Duodenal mucosa (tissue), 2 donors: Measurements from ENCODE around the gene ADAM29.

Experiments used
- H3K27ac ChIP-seq: one replicate; pipeline ENCODE4 v1.7.0; 2013; ENCODE audit warnings: low read depth, low read length
- H3K27me3 ChIP-seq, 2 donors: one replicate each; pipeline ENCODE4 v1.7.0; 2013; ENCODE audit warnings: low read length in 2 of 2, control low read depth in 1 of 2; ENCODE audit not compliant: insufficient read depth in 2 of 2, control insufficient read depth in 1 of 2
- H3K36me3 ChIP-seq, 2 donors: one replicate each; pipeline ENCODE4 v1.7.0; 2013; ENCODE audit warnings: low read length in 2 of 2, control low read depth in 1 of 2; ENCODE audit not compliant: insufficient read depth in 2 of 2, control insufficient read depth in 1 of 2
- H3K4me1 ChIP-seq, 2 donors: one replicate each; pipeline ENCODE4 v1.7.0; 2013; ENCODE audit warnings: low read length in 2 of 2, control low read depth in 1 of 2; ENCODE audit not compliant: insufficient read depth in 2 of 2, control insufficient read depth in 1 of 2
- H3K4me3 ChIP-seq, 2 donors: one replicate each; pipeline ENCODE4 v1.7.0; 2013; ENCODE audit warnings: low read length in 2 of 2, low read depth in 1 of 2
- H3K9ac ChIP-seq, 2 donors: one replicate each; pipeline ENCODE4 v1.7.0; 2013; ENCODE audit warnings: low read length in 2 of 2, low read depth in 1 of 2
- H3K9me3 ChIP-seq, 2 donors: one replicate each; pipeline ENCODE4 v1.7.0; 2013; ENCODE audit warnings: low read length in 2 of 2, control low read depth in 1 of 2; ENCODE audit not compliant: control insufficient read depth in 1 of 2

Gene ADAM29

DNA sequence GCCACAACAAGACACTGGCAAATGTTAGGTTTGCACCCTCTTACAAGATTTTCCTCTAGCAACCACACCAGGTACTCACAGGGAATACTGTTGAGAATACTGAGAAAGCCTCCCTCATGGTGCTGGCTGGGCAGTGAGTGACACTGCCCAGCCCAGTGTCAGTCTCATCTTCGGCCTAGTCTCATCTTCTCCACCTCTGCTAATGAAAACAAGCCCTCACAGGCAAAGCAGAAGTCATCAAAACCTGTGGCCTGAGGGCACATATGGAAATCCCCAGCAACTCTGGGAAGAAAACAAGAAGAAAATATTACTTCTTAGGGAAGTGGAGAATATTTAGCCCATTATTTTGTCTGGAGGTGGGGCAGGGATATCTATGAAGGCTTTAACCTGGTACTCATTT, 7.9 kb upstream of the ADAM29 start:
- Histone ChIP-seq H3K36me3 (no peaks in the 10 kb centered on the region), H3K4me3 (no peak overlapping the region), H3K4me1 (no peaks in the 10 kb centered on the region), H3K9ac (no peak overlapping the region), H3K27ac (no peak overlapping the region), H3K9me3 (peaks cover 8 to 9% of the 10 kb centered on the region in 2 donors), H3K27me3 (no peaks in the 10 kb centered on the region)

DNA sequence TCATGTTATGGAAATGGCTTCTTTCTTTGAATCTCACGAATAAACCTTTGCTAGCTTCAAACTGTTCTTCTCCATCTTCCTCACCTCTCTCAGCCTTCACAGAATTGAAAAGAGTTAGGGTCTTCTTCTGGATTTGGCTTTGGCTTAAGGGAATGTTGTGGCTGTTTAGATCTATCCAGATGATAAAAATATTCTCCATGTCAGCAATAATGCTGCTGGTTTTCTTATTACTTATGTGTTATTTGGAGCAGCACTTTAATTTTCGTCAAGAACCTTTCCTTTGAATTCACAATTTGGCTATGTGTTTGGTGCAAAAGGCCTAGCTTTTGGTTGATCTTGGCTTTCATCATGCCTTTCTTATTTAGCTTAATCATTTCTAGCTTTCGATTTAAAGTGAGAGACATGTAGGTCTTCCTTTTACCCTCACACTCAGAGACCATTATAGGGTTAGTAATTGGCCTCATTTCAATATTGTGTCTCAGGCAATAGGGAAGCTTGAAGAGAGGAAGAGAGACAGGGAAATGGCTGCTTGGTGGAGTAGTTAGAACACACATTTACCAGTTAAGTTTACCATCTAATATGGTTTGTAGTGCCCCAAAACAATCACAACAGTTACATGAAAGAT, 5.1 kb upstream of the ADAM29 start:
- Histone ChIP-seq H3K9me3 (peaks cover 5 to 8% of the 10 kb centered on the region in 2 donors), H3K36me3 (no peaks in the 10 kb centered on the region), H3K27ac (no peak overlapping the region), H3K4me1 (no peaks in the 10 kb centered on the region), H3K9ac (no peak overlapping the region), H3K4me3 (no peak overlapping the region), H3K27me3 (no peaks in the 10 kb centered on the region)

GRCh38 chr4:174919886-174920423, 1.8 kb downstream of the ADAM29 start:
- H3K9ac ChIP-seq, result no peak overlapping the region
- H3K9me3 ChIP-seq, result no peaks in the 10 kb centered on the region
- no peaks in the 10 kb centered on the region for H3K4me1 ChIP-seq
- no peaks in the 10 kb centered on the region for H3K36me3 ChIP-seq
- H3K27me3 ChIP-seq, result no peaks in the 10 kb centered on the region
- no peak overlapping the region for H3K27ac ChIP-seq
- H3K4me3 ChIP-seq, result no peak overlapping the region

DNA sequence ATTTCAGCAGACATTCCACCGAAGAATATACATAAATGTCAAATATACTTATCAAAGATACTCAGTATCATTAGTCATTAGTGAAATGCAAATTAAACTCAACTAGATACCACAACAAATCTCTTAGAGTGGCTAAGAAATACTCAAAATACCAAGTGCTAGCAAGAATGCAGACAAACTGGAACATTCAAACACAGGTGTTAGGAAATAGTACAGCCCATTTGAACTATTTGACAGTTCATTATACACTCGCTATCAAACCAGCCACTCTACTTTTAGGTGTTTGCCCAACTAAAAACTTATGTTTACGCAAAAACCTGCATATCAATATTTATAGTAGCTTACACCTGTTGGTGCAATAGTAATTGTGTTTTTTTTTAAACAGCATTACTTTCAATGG, 8.8 kb downstream of the ADAM29 start:
- no peaks in the 10 kb centered on the region for H3K9me3 ChIP-seq
- H3K36me3 ChIP-seq, result no peaks in the 10 kb centered on the region
- no peak overlapping the region for H3K9ac ChIP-seq
- H3K4me3 ChIP-seq, result no peak overlapping the region
- no peaks in the 10 kb centered on the region for H3K4me1 ChIP-seq
- H3K27me3 ChIP-seq, result no peaks in the 10 kb centered on the region
- H3K27ac ChIP-seq, result no peak overlapping the region

- Histone ChIP-seq H3K4me3 (no peak overlapping the region), H3K9me3 (no peaks in the 10 kb centered on the region), H3K4me1 (no peaks in the 10 kb centered on the region), H3K9ac (no peak overlapping the region), H3K36me3 (no peaks in the 10 kb centered on the region), H3K27ac (no peak overlapping the region), H3K27me3 (no peaks in the 10 kb centered on the region)
Measured at GRCh38 chr4:174928174-174928573, 10.0 kb downstream of the ADAM29 start.

DNA sequence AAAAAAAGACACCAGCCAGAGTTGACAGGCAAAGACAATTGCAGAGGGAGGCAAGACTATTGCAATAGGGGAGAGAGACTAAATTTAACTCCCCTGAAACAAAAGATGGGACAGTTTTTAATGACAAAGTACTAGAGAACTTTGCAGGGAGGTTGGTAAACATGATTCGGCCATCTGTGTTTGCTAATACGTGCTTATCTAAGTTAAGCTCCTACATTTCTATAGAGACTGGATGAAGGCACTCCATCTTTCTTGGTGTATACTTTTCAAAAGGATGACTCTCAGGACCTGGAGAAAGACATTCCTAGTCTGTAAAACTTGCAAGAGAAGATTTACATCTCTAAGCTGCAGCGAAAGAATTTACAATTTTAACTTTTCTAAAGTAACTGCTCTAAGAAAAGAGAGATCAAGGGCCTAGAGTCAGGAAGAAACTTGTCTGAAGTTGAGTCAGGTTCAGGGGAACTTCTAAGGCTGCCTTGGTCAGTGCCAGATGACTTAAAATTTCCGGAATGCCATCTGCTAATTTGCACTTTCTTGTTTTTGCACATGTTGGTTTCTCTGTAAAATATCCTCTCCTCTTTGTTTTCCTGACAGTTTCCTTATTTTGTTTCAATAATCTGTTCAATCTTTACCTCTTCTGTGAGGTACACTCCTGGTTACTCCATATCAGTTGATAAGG, 10.6 kb downstream of the ADAM29 start:
- Histone ChIP-seq H3K4me3 (no peak overlapping the region), H3K27ac (no peak overlapping the region), H3K36me3 (no peaks in the 10 kb centered on the region), H3K9ac (no peak overlapping the region), H3K27me3 (no peaks in the 10 kb centered on the region), H3K9me3 (no peaks in the 10 kb centered on the region), H3K4me1 (no peaks in the 10 kb centered on the region)

DNA sequence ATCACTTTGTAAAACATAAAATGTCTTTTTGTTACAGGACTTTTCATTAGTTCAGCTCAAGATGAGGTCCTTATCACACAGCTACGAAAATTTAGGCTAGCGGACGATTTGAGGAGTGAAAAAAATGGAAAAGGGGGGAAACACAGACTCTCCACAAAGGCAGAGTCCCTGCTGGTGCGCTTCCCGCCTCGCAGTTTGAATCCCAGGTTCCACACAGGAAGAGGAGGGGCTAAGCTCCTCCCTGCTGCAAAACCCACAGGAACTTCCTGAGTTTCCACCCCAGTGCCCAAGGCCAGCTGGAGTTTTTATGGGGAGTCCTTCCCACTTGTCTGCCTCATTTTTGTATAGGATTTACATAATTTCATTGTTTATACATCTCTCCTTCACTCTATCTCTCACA, 11.2 kb downstream of the ADAM29 start:
- no peaks in the 10 kb centered on the region for H3K27me3 ChIP-seq
- no peaks in the 10 kb centered on the region for H3K9me3 ChIP-seq
- no peak overlapping the region for H3K4me3 ChIP-seq
- no peak overlapping the region for H3K9ac ChIP-seq
- no peaks in the 10 kb centered on the region for H3K4me1 ChIP-seq
- no peak overlapping the region for H3K27ac ChIP-seq
- H3K36me3 ChIP-seq, result no peaks in the 10 kb centered on the region

DNA sequence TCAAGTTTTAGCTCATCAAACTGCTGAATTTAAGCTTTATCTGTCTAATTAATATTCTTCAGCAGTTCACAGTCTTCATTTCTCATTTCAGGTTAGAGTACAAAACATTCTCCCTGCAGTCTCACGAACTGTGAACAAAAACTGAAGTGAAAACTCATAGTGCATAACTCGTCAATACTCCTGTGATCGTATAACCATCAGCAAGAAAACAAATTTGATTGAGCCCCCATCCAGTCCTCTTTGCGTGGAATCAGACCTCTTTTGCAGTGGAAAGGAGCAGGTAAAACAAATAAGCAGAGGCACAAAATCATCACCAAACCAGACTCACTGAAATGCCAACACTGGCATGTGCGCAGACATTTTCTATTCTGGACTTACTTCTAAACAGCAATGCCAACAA, 12.7 kb downstream of the ADAM29 start:
- no peaks in the 10 kb centered on the region for H3K9me3 ChIP-seq
- no peaks in the 10 kb centered on the region for H3K27me3 ChIP-seq
- H3K27ac ChIP-seq, result no peak overlapping the region
- no peaks in the 10 kb centered on the region for H3K36me3 ChIP-seq
- no peaks in the 10 kb centered on the region for H3K4me1 ChIP-seq
- no peak overlapping the region for H3K9ac ChIP-seq
- H3K4me3 ChIP-seq, result no peak overlapping the region

GRCh38 chr4:174933083-174933482, 14.9 kb downstream of the ADAM29 start:
- Histone ChIP-seq H3K27ac (no peak overlapping the region), H3K36me3 (no peaks in the 10 kb centered on the region), H3K4me3 (no peak overlapping the region), H3K9ac (no peak overlapping the region), H3K4me1 (no peaks in the 10 kb centered on the region), H3K27me3 (no peaks in the 10 kb centered on the region), H3K9me3 (no peaks in the 10 kb centered on the region)

- Histone ChIP-seq H3K9me3 (no peaks in the 10 kb centered on the region), H3K9ac (no peak overlapping the region), H3K27me3 (no peaks in the 10 kb centered on the region), H3K4me1 (no peaks in the 10 kb centered on the region), H3K27ac (no peak overlapping the region), H3K4me3 (no peak overlapping the region), H3K36me3 (no peaks in the 10 kb centered on the region)
Measured at GRCh38 chr4:174934360-174934759, 16.2 kb downstream of the ADAM29 start.
